NCI-H2081 treated with DMSO at 0.1 percent for 48 hours (cell line): ENCODE data around the gene MTHFD2.
"Not testable (repeated sequence)": the region's sequence is repeated elsewhere in the genome, so short reads cannot be mapped to it uniquely, and the experiment has no call there.

Experiments
- DNase-seq: peaks from one replicate; lab custom pipeline; 2025; lab: John Stamatoyannopoulos, UW

MTHFD2 gene

GRCh38 chr2:74198023-74198460 is 373 bp upstream of the MTHFD2 start:
- DNase-seq: no peak

GRCh38 chr2:74199275-74199701 is 873 bp downstream of the MTHFD2 start:
- no peak for DNase-seq

- DNase-seq: no peak
These were observed 1.5 kb downstream of the MTHFD2 start for GRCh38 chr2:74199871-74200305.

- DNase-seq: no peak
These were observed 2.8 kb downstream of the MTHFD2 start for GRCh38 chr2:74201196-74201595.

- no peak for DNase-seq
These were observed 3.2 kb downstream of the MTHFD2 start for GRCh38 chr2:74201596-74201995.

- DNase-seq: no peak
These were observed 6.0 kb downstream of the MTHFD2 start for GRCh38 chr2:74204436-74204835.

- no peak for DNase-seq
These were observed 6.7 kb downstream of the MTHFD2 start for GRCh38 chr2:74205113-74205512.

- no peak for DNase-seq
These were observed 7.2 kb downstream of the MTHFD2 start for GRCh38 chr2:74205596-74205995.

- no peak for DNase-seq
These were observed 7.8 kb downstream of the MTHFD2 start for GRCh38 chr2:74206180-74206688.

- DNase-seq: no peak
These were observed 14.4 kb downstream of the MTHFD2 start for GRCh38 chr2:74212702-74213410.

GRCh38 chr2:74215771-74216170 is 17.4 kb downstream of the MTHFD2 start:
- not testable (repeated sequence) for DNase-seq

GRCh38 chr2:74216642-74217041 is 18.2 kb downstream of the MTHFD2 start:
- DNase-seq: no peak

- no peak for DNase-seq
These were observed 21.6 kb downstream of the MTHFD2 start for GRCh38 chr2:74219846-74220486.

GRCh38 chr2:74221091-74221490 is 22.7 kb downstream of the MTHFD2 start:
- no peak for DNase-seq

GRCh38 chr2:74221604-74222299 is 23.3 kb downstream of the MTHFD2 start:
- DNase-seq: no peak

- DNase-seq: no peak
These were observed 23.9 kb downstream of the MTHFD2 start for GRCh38 chr2:74222300-74222650.

- no peak for DNase-seq
These were observed 25.7 kb downstream of the MTHFD2 start for GRCh38 chr2:74223941-74224770.

GRCh38 chr2:74225698-74226459 is 27.5 kb downstream of the MTHFD2 start:
- no peak for DNase-seq

- DNase-seq: no peak
These were observed 28.3 kb downstream of the MTHFD2 start for GRCh38 chr2:74226648-74227213.

- no peak for DNase-seq
These were observed 29.2 kb downstream of the MTHFD2 start for GRCh38 chr2:74227646-74228045.

GRCh38 chr2:74228772-74229171 is 30.4 kb downstream of the MTHFD2 start:
- no peak for DNase-seq
